H9 (cell line): ENCODE results near the gene FAM81A. TPM values are rescaled to one million over a fixed set of nuclear protein-coding genes. Genes with fewer than 3 reads are reported as not detected.

Experiments used
- DNase-seq: peaks from one replicate; pipeline ENCODE4 v3.0.0-alpha.2; 2017
- H2AFZ ChIP-seq: one replicate; pipeline ENCODE4 v1.6.1; 2013; ENCODE audit warnings: mild to moderate bottlenecking, low read length, control low read depth, moderate library complexity
- H2AK5ac ChIP-seq: 2 replicates; pipeline ENCODE4 v1.6.1; 2013; ENCODE audit warnings: low read length, control low read depth, mixed read lengths; ENCODE audit not compliant: insufficient read length
- H2BK120ac ChIP-seq: one replicate; pipeline ENCODE4 v1.6.1; 2013; ENCODE audit warnings: low read depth, mild to moderate bottlenecking, low read length, control low read depth, inconsistent platforms; ENCODE audit not compliant: poor library complexity, severe bottlenecking
- H2BK12ac ChIP-seq: 2 replicates; pipeline ENCODE4 v1.6.1; 2013; ENCODE audit warnings: low read length, control low read depth, mixed read lengths, low read depth; ENCODE audit not compliant: insufficient read length
- H2BK15ac ChIP-seq: 2 replicates; pipeline ENCODE4 v1.6.1; 2013; ENCODE audit warnings: low read depth, low read length, control low read depth
- H2BK20ac ChIP-seq: one replicate; pipeline ENCODE4 v1.6.1; 2013; ENCODE audit warnings: low read depth, mild to moderate bottlenecking, low read length, control low read depth, inconsistent platforms; ENCODE audit not compliant: poor library complexity, severe bottlenecking
- H2BK5ac ChIP-seq: 2 replicates; pipeline ENCODE4 v1.6.1; 2013; ENCODE audit warnings: low read length, control low read depth, mixed read lengths; ENCODE audit not compliant: insufficient read length
- H3K14ac ChIP-seq: 2 replicates; pipeline ENCODE4 v1.6.1; 2013; ENCODE audit warnings: low read length, control low read depth; ENCODE audit not compliant: insufficient read depth
- H3K18ac ChIP-seq: 2 replicates; pipeline ENCODE4 v1.6.1; 2013; ENCODE audit warnings: low read depth, mild to moderate bottlenecking, mixed read lengths, low read length, control low read depth; ENCODE audit not compliant: insufficient read length
- H3K23ac ChIP-seq: 2 replicates; pipeline ENCODE4 v1.6.1; 2013; ENCODE audit warnings: low read length, control low read depth, mixed read lengths, low read depth; ENCODE audit not compliant: insufficient read length
- H3K23me2 ChIP-seq: 2 replicates; pipeline ENCODE4 v1.6.1; 2013; ENCODE audit warnings: low read depth, mild to moderate bottlenecking, mixed read lengths, low read length, control low read depth; ENCODE audit not compliant: insufficient read length, poor library complexity, severe bottlenecking
- H3K27ac ChIP-seq: 2 replicates; pipeline ENCODE4 v1.5.1; 2013; ENCODE audit warnings: low read length, control low read depth, mixed read lengths, low read depth; ENCODE audit not compliant: insufficient read length
- H3K27me3 ChIP-seq: 2 replicates; pipeline ENCODE4 v1.6.1; 2013; ENCODE audit warnings: low read length, control low read depth, inconsistent platforms; ENCODE audit not compliant: insufficient read depth
- H3K4ac ChIP-seq: 2 replicates; pipeline ENCODE4 v1.6.1; 2013; ENCODE audit warnings: low read depth, mild to moderate bottlenecking, control low read depth, inconsistent platforms, low read length, moderate library complexity
- H3K4me1 ChIP-seq: 2 replicates; pipeline ENCODE4 v1.6.1; 2013; ENCODE audit warnings: low read length, control low read depth, inconsistent platforms; ENCODE audit not compliant: insufficient read depth
- H3K4me2 ChIP-seq: 2 replicates; pipeline ENCODE4 v1.6.1; 2013; ENCODE audit warnings: low read length, control low read depth, mixed read lengths; ENCODE audit not compliant: insufficient read length, insufficient read depth
- H3K56ac ChIP-seq: 2 replicates; pipeline ENCODE4 v1.6.1; 2013; ENCODE audit warnings: low read depth, mild to moderate bottlenecking, mixed read lengths, low read length, control low read depth; ENCODE audit not compliant: insufficient read length
- H3K79me1 ChIP-seq: 2 replicates; pipeline ENCODE4 v1.6.1; 2013; ENCODE audit warnings: low read depth, mild to moderate bottlenecking, moderate library complexity, low read length, control low read depth, inconsistent platforms; ENCODE audit not compliant: insufficient read depth, poor library complexity, severe bottlenecking
- H3K79me2 ChIP-seq: 2 replicates; pipeline ENCODE4 v1.6.1; 2013; ENCODE audit warnings: low read length, control low read depth, inconsistent platforms; ENCODE audit not compliant: insufficient read depth
- H3K9ac ChIP-seq: 2 replicates; pipeline ENCODE4 v1.6.1; 2013; ENCODE audit warnings: low read length, control low read depth, mixed read lengths; ENCODE audit not compliant: insufficient read length; ENCODE audit errors: extremely low read depth
- H3K9me3 ChIP-seq: one replicate; pipeline ENCODE4 v1.6.1; 2013; ENCODE audit warnings: low read depth, low read length, inconsistent platforms; ENCODE audit not compliant: control insufficient read depth
- H3T11ph ChIP-seq: one replicate; pipeline ENCODE4 v1.6.1; 2013; ENCODE audit warnings: mild to moderate bottlenecking, low read length, control low read depth, inconsistent platforms
- H4K20me1 ChIP-seq: one replicate; pipeline ENCODE4 v1.6.1; 2013; ENCODE audit not compliant: control insufficient read depth, insufficient read length, insufficient read depth
- H4K5ac ChIP-seq: 2 replicates; pipeline ENCODE4 v1.6.1; 2013; ENCODE audit warnings: low read depth, mild to moderate bottlenecking, mixed read lengths, low read length, control low read depth; ENCODE audit not compliant: insufficient read length
- H4K8ac ChIP-seq: replicated peaks from 2 replicates; pipeline ENCODE4 v1.6.1; 2013; ENCODE audit warnings: low read length, control low read depth, mixed read lengths, low read depth; ENCODE audit not compliant: insufficient read length
- H4K91ac ChIP-seq: 2 replicates; pipeline ENCODE4 v1.6.1; 2013; ENCODE audit warnings: low read depth, mild to moderate bottlenecking, moderate library complexity, mixed read lengths, low read length, control low read depth; ENCODE audit not compliant: insufficient read length
- H3K27ac Mint-ChIP-seq, 3 experiments: 2 replicates in 2 of 3; 3 replicates in 1 of 3; pipeline ENCODE4 v1.8.0; 2020 to 2021; ENCODE audit warnings: mixed read lengths in 3 of 3, mild to moderate bottlenecking in 1 of 3, moderate library complexity in 1 of 3
- H3K27me3 Mint-ChIP-seq: 2 replicates; pipeline ENCODE4 v1.8.0; 2021; ENCODE audit warnings: low read depth, mild to moderate bottlenecking, moderate library complexity, mixed read lengths
- H3K36me3 Mint-ChIP-seq, 3 experiments: 2 replicates in 2 of 3; 3 replicates in 1 of 3; pipeline ENCODE4 v1.8.0; 2020 to 2021; ENCODE audit warnings: low read depth in 3 of 3, mixed read lengths in 3 of 3; ENCODE audit not compliant: insufficient read depth in 1 of 3
- H3K4me1 Mint-ChIP-seq, 2 experiments: 2 replicates each; pipeline ENCODE4 v1.8.0; 2020; ENCODE audit warnings: mixed read lengths in 2 of 2
- H3K4me3 Mint-ChIP-seq, 2 experiments: 2 replicates in 1 of 2; 3 replicates in 1 of 2; pipeline ENCODE4 v1.8.0; 2020 to 2021; ENCODE audit warnings: mild to moderate bottlenecking in 2 of 2, mixed read lengths in 2 of 2, moderate library complexity in 1 of 2
- H3K9me3 Mint-ChIP-seq, 2 experiments: 2 replicates in 1 of 2; 3 replicates in 1 of 2; pipeline ENCODE4 v1.8.0; 2020; ENCODE audit warnings: mild to moderate bottlenecking in 2 of 2, mixed read lengths in 2 of 2, moderate library complexity in 1 of 2
- WGBS: extraction: QIAGEN DNeasy Blood & Tissue Kit; methylation state at CpG from one replicate; pipeline ENCODE4 v1.1.7; 2013; ENCODE audit warnings: missing lambda C conversion rate, low lambda C conversion rate, mixed read lengths; ENCODE audit not compliant: insufficient read length; ENCODE audit errors: extremely low coverage; 5-methylcytosine and 5-hydroxymethylcytosine counted together
- total RNA-seq: library from RNA; stranded (reverse); gene quantifications from 2 replicates; pipeline ENCODE4 v1.2.1, GENCODE V29; 2021
- TF ChIP-seq, protein P1 (sequence below): fragments of 200-600 bp; sonication (generic); conservative IDR thresholded peaks from 3 replicates; pipeline ENCODE4 v1.8.0; 2021; ENCODE audit warnings: antibody characterized with exemption, mild to moderate bottlenecking

The FAM81A gene
- total RNA-seq, 1 experiment from 2014 or later, result 1.7 TPM

DNA sequence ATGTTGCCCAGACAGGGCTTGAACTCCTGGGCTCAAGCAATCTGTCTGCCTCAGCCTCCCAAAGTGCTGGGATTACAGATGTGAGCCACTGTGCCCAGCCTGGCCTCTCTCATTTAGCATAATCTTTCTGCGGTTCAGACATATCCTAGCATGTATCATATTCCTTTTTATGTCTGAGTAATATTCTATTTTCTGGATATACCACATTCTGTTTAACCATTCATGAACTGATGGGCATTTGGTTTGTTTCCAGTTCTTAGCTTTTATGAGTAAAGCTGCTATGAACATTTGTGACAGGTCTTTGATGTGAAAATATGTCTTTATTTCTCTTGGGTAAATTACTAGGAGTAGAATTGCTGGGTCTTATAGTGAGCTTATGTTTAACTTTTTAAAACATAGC, 23.5 kb downstream of the FAM81A start:
- Histone ChIP-seq H3K56ac (no peak overlapping the region), H3K79me1 (no peaks in the 10 kb centered on the region), H2BK15ac (no peak overlapping the region)

More for the DNA sequence above, 23.5 kb downstream of the FAM81A start:
- TF ChIP-seq, protein P1, sequence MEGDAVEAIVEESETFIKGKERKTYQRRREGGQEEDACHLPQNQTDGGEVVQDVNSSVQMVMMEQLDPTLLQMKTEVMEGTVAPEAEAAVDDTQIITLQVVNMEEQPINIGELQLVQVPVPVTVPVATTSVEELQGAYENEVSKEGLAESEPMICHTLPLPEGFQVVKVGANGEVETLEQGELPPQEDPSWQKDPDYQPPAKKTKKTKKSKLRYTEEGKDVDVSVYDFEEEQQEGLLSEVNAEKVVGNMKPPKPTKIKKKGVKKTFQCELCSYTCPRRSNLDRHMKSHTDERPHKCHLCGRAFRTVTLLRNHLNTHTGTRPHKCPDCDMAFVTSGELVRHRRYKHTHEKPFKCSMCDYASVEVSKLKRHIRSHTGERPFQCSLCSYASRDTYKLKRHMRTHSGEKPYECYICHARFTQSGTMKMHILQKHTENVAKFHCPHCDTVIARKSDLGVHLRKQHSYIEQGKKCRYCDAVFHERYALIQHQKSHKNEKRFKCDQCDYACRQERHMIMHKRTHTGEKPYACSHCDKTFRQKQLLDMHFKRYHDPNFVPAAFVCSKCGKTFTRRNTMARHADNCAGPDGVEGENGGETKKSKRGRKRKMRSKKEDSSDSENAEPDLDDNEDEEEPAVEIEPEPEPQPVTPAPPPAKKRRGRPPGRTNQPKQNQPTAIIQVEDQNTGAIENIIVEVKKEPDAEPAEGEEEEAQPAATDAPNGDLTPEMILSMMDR, result no peak
- Histone ChIP-seq H3K4me2 (no peak overlapping the region), H4K5ac (no peak overlapping the region), H3K4me1 (no peaks in the 10 kb centered on the region), H3K9ac (no peak overlapping the region), H3K9me3 (no peaks in the 10 kb centered on the region), H3K23me2 (no peaks in the 10 kb centered on the region), H3K4ac (no peak overlapping the region), H2BK5ac (no peak overlapping the region), H3K18ac (no peak overlapping the region), H2BK120ac (no peak overlapping the region), H3K23ac (no peak overlapping the region), H2AK5ac (no peak overlapping the region), H3K27me3 (no peaks in the 10 kb centered on the region), H4K91ac (no peak overlapping the region), H2BK20ac (no peak overlapping the region), H2BK12ac (no peak overlapping the region), H3T11ph (no peak overlapping the region), H3K14ac (no peak overlapping the region), H4K20me1 (no peaks in the 10 kb centered on the region), H3K79me2 (no peaks in the 10 kb centered on the region), H2AFZ (no peak overlapping the region), H4K8ac (no peak overlapping the region), H3K27ac (no peak overlapping the region)
- Mint-ChIP-seq H3K9me3 (peaks cover 18 to 29% of the 10 kb centered on the region in 2 experiments), H3K4me1 (no peaks in the 10 kb centered on the region; a peak in 1 of 4 replicates), H3K4me3 (no peak overlapping the region), H3K36me3 (peaks cover 4 to 11% (median 11%) of the 10 kb centered on the region in 3 experiments; a peak in 5 of 7 replicates), H3K27me3 (no peaks in the 10 kb centered on the region), H3K27ac (no peak overlapping the region)
- no CpG with 5 or more reads among the region's 1 CpG for WGBS
- no peak for DNase-seq
